ENCODE data around the gene CLDN14.

Gene CLDN14

DNA sequence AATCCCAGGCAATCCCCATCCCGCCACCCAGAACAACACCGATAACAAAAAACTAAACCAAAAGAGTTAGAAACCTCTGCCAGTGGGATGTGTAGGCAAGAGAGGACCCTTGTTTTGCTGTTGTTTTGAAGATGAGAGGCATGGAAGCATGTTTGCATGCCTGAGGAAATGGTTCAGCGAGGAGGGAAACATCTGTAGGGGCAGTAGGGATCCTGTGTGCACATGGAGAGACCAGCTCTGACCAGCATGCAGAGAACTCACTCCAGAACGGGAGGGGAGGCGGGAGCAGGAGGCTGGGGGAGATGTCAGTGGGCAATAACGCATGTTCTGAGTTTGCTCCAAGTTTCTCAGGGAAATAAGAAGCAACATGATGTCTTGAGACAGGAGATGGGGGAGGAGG is 5.3 kb downstream of the CLDN14 start:
- H3K4me3 ChIP-seq (replicated peaks; ENCODE audit: low read depth, low read length): no peak overlapping the region
- no peak for TF ChIP-seq CTCF (IDR thresholded peaks at IDR 0.05; ENCODE audit: low read depth, low read length, missing control alignments)
- no peak for DNase-seq (ENCODE audit: extremely low read depth, low read depth)

- no peak for DNase-seq (ENCODE audit: extremely low read depth, low read depth)
- H3K4me3 ChIP-seq (replicated peaks; ENCODE audit: low read depth, low read length): no peak overlapping the region
- no peak for TF ChIP-seq CTCF (IDR thresholded peaks at IDR 0.05; ENCODE audit: low read depth, low read length, missing control alignments)
These were observed 6.7 kb downstream of the CLDN14 start for GRCh38 chr21:36473203-36473602.

DNA sequence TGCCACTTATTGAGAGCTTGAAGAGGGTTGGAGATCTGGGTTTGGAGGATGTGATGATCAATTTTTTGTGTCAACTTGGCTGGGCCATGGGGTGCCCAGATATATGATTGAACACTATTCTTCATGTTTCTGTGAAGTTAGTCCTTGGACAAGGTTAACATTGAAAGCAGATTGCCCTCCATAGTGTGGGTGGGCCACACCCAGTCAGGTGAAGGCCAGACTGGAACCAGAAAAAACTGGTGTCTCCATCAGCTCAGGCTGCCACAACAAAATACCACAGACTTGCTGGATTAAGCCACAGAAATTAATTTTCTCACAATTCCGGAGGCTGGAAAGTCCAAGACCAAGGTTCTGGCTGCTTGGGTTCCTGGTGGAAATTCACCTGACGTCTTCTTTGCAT is 7.5 kb downstream of the CLDN14 start:
- no peak for TF ChIP-seq CTCF (IDR thresholded peaks at IDR 0.05; ENCODE audit: low read depth, low read length, missing control alignments)
- no peak overlapping the region for H3K4me3 ChIP-seq (replicated peaks; ENCODE audit: low read depth, low read length)
- DNase-seq (ENCODE audit: extremely low read depth, low read depth): no peak

- no peak for DNase-seq (ENCODE audit: extremely low read depth, low read depth)
- no peak for TF ChIP-seq CTCF (IDR thresholded peaks at IDR 0.05; ENCODE audit: low read depth, low read length, missing control alignments)
- H3K4me3 ChIP-seq (replicated peaks; ENCODE audit: low read depth, low read length): no peak overlapping the region
These were observed 8.6 kb downstream of the CLDN14 start for GRCh38 chr21:36471254-36471723.

DNA sequence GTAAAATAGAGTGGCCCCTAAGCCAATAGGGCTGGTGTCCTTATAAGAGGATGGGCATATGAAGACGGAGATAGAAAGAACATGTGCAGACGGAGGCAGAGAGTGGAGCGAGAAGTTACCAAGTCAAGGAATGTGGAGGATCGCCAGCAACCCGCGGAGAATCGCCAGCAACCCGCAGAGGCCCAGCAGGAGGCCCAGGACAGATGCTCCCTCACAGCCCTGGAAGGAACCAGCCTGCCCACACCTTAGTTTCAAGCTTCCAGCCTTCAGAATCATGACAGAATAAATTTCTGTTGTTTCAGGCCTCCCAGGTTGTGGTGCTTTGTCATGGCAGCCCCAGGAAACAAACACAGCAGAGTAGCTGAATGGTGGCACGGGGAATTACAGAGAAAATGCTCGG is 9.6 kb downstream of the CLDN14 start:
- DNase-seq (ENCODE audit: extremely low read depth, low read depth): no peak
- H3K4me3 ChIP-seq (replicated peaks; ENCODE audit: low read depth, low read length): no peak overlapping the region
- TF ChIP-seq CTCF (IDR thresholded peaks at IDR 0.05; ENCODE audit: low read depth, low read length, missing control alignments): no peak

- no peak for DNase-seq (ENCODE audit: extremely low read depth, low read depth)
- TF ChIP-seq CTCF (IDR thresholded peaks at IDR 0.05; ENCODE audit: low read depth, low read length, missing control alignments): no peak
- H3K4me3 ChIP-seq (replicated peaks; ENCODE audit: low read depth, low read length): no peak overlapping the region
These were observed 13.8 kb downstream of the CLDN14 start for GRCh38 chr21:36466061-36466511.

GRCh38 chr21:36465478-36465877 is 14.4 kb downstream of the CLDN14 start:
- DNase-seq (ENCODE audit: extremely low read depth, low read depth): no peak
- no peak for TF ChIP-seq CTCF (IDR thresholded peaks at IDR 0.05; ENCODE audit: low read depth, low read length, missing control alignments)

More at GRCh38 chr21:36465478-36465877, 14.4 kb downstream of the CLDN14 start:
- H3K4me3 ChIP-seq (replicated peaks; ENCODE audit: low read depth, low read length): no peak overlapping the region

All from HFF-Myc (cell line).